ENCODE measurements around the gene ZNF18. TPM values are rescaled to one million over a fixed set of nuclear protein-coding genes. Genes with fewer than 3 reads are reported as not detected.
A peak's percentile ranks its signal among the peaks of the same experiment; 100 is the strongest.

The ZNF18 gene, protein sequence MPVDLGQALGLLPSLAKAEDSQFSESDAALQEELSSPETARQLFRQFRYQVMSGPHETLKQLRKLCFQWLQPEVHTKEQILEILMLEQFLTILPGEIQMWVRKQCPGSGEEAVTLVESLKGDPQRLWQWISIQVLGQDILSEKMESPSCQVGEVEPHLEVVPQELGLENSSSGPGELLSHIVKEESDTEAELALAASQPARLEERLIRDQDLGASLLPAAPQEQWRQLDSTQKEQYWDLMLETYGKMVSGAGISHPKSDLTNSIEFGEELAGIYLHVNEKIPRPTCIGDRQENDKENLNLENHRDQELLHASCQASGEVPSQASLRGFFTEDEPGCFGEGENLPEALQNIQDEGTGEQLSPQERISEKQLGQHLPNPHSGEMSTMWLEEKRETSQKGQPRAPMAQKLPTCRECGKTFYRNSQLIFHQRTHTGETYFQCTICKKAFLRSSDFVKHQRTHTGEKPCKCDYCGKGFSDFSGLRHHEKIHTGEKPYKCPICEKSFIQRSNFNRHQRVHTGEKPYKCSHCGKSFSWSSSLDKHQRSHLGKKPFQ
- 10 to 100 TPM in 1 of 2 experiments, 1 to 10 TPM in 1; 9.7 to 12.6 TPM for total RNA-seq

DNA sequence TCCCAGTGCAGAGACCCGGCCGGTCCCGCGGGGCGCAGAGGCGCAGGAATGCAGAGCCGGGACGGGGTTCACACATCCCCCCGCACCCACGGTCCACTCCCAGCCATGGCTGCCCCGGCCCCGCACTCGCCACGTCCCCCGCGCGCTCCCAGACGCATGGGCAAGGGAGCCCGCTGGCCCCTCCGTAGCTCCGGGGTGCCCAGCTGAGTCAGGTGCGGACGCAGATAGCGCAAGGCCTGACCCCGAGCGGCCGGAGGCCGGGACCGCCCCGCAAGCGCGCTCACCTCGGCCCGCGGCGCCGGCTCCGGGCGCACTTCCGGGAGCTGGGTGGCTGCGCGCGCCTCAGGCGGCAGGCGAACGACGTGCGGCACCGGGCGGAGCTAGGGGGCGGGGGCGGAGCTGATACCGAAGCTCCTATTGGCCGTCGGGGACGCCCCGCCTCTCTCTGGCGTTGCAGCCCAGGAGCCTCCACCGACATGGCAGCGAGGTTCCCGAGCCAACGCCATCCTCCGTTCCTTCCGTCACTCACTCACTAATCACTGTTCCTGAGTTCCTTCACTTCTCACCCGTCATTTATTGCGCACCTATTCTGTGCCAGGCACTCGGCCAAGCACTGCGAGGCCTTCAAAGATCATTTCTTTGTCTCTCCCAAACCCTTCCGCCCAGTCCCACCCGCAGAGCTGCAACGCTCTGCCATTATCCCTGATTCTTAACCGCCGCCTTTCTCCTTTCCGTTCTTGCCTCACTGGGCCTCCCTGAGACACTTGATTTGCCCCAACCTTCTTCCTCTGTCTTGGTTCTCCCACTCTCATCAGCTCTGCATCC, at the start of gene ZNF18:
Gene ZNF18, minus strand, starts transcription at position 329 of the 825 bp plus-strand sequence. CDS start 4,646 bp downstream, outside the sequence.
- Mint-ChIP-seq H3K27ac (peak within 1 kb of the TSS; percentile 86), H3K4me1 (peaks cover 18% of the 10 kb centered on the region), H3K36me3 (ENCODE audit: low read depth) (peaks cover 5% of the 10 kb centered on the region), H3K4me3 (peak within 1 kb of the TSS; percentile 85), H3K27me3 (no peaks in the 10 kb centered on the region), H3K9me3 (no peaks in the 10 kb centered on the region)
- DNase-seq = peak; percentile 95
- POLR2A ChIA-PET = interaction anchor here (0.6 to 5.7 kb wide), 28 partner anchors 9 to 1301 kb away, joined by 3 to 208 read pairs (median 4); partner anchors contain the start of genes ADPRM, ELAC2, MAP2K4 and SCO1
- CTCF ChIA-PET = interaction anchor here (0.6 to 3.6 kb wide), 8 partner anchors 9 to 1021 kb away, joined by 3 to 32 read pairs (median 3); partner anchors contain the start of genes ELAC2 and MAP2K4

DNA sequence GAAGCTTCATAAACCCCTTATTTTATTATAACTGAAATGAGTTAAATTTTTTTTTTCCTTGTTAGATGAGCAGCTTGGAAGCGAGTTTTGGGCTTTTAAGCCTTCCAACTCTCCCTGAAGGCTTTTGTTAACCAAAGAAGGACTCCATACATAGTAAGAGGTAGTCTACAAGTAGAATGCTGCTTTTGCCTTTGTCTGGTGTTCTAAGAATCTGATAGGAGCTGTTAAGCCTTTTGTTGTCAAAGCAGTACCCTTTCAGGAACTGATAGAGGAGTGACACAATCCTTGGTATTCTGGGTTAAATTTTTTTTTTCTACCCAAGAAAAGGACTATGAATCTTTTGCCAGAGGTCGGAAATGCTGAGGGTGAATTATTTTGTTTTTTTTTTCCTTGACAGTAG, 49.5 kb upstream of the ZNF18 start:
- peaks cover 17% of the 10 kb centered on the region for H3K4me1 Mint-ChIP-seq
- H3K4me3 Mint-ChIP-seq = no peak overlapping the region
- peaks cover 18% of the 10 kb centered on the region for H3K36me3 Mint-ChIP-seq (ENCODE audit: low read depth)
- peaks cover 2% of the 10 kb centered on the region for H3K9me3 Mint-ChIP-seq
- CTCF ChIA-PET = no interaction called here
- DNase-seq = no peak
- H3K27ac Mint-ChIP-seq = no peak overlapping the region
- H3K27me3 Mint-ChIP-seq = no peaks in the 10 kb centered on the region
- POLR2A ChIA-PET = interaction anchor here (1.0 to 1.2 kb wide), 2 partner anchors 21 to 49 kb away, joined by 3 to 4 read pairs; partner anchors contain the start of gene ZNF18

DNA sequence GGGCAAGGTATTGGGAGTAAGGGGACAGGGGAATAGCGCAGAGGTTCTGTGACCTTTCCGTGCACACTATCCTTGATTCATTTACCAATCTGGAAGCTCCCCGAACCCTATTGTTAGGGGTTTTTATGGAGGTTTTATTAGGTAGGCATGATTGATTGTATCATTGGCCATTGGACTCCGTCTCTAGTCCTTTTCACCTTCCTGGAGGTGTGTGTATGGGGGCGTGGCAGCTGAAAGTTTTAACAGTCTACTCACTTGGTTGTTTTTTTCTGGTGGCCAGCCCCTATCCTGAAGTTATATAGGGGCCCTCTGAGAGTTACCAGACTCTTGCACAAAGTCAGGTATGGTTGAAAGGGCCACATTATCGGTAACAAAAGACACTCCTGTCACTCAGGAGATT, 46.4 kb upstream of the ZNF18 start:
- Mint-ChIP-seq H3K27ac (no peak overlapping the region), H3K9me3 (peaks cover 2% of the 10 kb centered on the region), H3K27me3 (no peaks in the 10 kb centered on the region), H3K4me1 (peaks cover 18% of the 10 kb centered on the region), H3K4me3 (no peak overlapping the region), H3K36me3 (ENCODE audit: low read depth) (peaks cover 18% of the 10 kb centered on the region)
- POLR2A ChIA-PET = interaction anchor here (0.9 to 1.0 kb wide), 2 partner anchors 10 to 46 kb away, joined by 3 read pairs; partner anchors contain the start of gene ZNF18
- DNase-seq = no peak
- CTCF ChIA-PET = no interaction called here

DNA sequence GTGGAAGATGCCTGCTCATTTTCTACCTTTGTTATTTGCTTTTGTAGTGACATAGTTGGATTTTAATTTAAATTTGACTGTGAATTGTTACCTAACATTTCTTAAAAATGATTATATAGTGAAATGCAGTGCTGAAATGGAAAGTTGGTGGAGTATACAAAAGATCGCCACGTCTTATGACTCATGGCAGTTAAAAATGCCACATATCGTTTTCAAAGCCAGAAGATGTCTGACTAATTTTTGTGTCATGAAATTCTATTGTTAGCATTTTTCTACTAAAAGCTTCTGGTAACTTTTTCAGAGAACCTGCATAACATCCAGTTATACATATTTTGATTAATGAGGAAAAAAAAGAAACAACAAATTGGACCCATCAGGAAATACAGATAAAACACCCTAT, 44.0 kb upstream of the ZNF18 start:
- peaks cover 13% of the 10 kb centered on the region for H3K4me1 Mint-ChIP-seq
- no peak overlapping the region for H3K27ac Mint-ChIP-seq
- H3K27me3 Mint-ChIP-seq = no peaks in the 10 kb centered on the region
- CTCF ChIA-PET = interaction anchor here (1.4 to 1.6 kb wide), 2 partner anchors 15 to 44 kb away, joined by 3 to 4 read pairs; partner anchors contain the start of gene ZNF18
- H3K9me3 Mint-ChIP-seq = no peaks in the 10 kb centered on the region
- POLR2A ChIA-PET = interaction anchor here (0.9 to 1.0 kb wide), 2 partner anchors 21 to 44 kb away, joined by 4 read pairs; partner anchors contain the start of gene ZNF18
- no peak overlapping the region for H3K4me3 Mint-ChIP-seq
- H3K36me3 Mint-ChIP-seq (ENCODE audit: low read depth) = peaks cover 22% of the 10 kb centered on the region
- no peak for DNase-seq

- Mint-ChIP-seq H3K36me3 (ENCODE audit: low read depth) (peaks cover 18% of the 10 kb centered on the region), H3K27me3 (no peaks in the 10 kb centered on the region), H3K4me1 (peaks cover 12% of the 10 kb centered on the region), H3K27ac (no peak overlapping the region), H3K4me3 (no peak overlapping the region), H3K9me3 (no peaks in the 10 kb centered on the region)
- ChIA-PET POLR2A (no interaction called here), CTCF (interaction anchor here (0.5 kb wide), 2 partner anchors 26 to 1001 kb away, joined by 3 read pairs; no protein-coding TSS in a partner anchor)
- DNase-seq = no peak
These were observed 43.2 kb upstream of the ZNF18 start for GRCh38 chr17:12040478-12040877.

DNA sequence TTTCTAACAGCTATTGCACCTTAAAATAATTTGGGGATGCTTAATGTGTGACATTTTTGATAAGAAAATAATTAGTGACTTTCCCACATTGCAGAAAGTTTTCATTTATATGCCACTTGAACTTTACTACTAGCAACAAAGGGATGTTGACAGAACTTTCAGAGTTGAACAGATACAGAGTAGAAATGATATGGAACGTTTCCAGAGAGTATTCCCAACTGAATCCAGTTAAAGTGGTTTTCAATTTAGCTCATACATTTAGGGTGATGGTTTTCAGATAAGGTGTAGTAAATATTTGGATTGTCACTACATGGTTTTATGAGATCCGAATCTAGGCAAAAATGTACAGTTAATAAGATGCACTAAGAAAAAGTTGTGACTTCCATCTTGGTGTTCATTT, 40.7 kb upstream of the ZNF18 start:
- ChIA-PET CTCF (no interaction called here), POLR2A (interaction anchor here (1.4 kb wide), 1 partner anchor 16 kb away, joined by 4 read pairs; no protein-coding TSS in a partner anchor)
- Mint-ChIP-seq H3K4me1 (peaks cover 11% of the 10 kb centered on the region), H3K27ac (no peak overlapping the region), H3K9me3 (no peaks in the 10 kb centered on the region), H3K4me3 (no peak overlapping the region), H3K27me3 (no peaks in the 10 kb centered on the region), H3K36me3 (ENCODE audit: low read depth) (peaks cover 18% of the 10 kb centered on the region)
- no peak for DNase-seq

DNA sequence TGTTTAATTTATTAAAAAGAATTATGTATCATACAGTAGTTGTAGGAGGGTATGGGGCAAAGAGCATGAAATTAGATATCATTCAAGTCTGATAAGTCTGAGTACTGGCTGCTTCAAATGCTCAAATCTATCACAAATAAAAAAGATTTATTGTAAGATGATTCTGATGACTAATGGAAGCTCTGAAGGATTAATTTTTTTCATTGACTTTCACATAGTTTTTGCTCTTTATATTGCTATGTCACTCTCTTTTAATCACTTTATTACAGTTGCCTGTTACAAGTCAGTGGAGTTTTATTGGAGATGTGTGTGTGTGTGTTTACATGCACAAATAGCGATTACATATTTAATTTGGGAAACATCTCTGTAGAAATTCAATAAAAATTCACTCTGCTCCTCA, 38.4 kb upstream of the ZNF18 start:
- no peak overlapping the region for H3K27ac Mint-ChIP-seq
- no peaks in the 10 kb centered on the region for H3K4me1 Mint-ChIP-seq
- H3K27me3 Mint-ChIP-seq = no peaks in the 10 kb centered on the region
- H3K9me3 Mint-ChIP-seq = no peaks in the 10 kb centered on the region
- CTCF ChIA-PET = no interaction called here
- no peak for DNase-seq
- H3K36me3 Mint-ChIP-seq (ENCODE audit: low read depth) = peaks cover 17% of the 10 kb centered on the region
- POLR2A ChIA-PET = no interaction called here
- no peak overlapping the region for H3K4me3 Mint-ChIP-seq

- no peaks in the 10 kb centered on the region for H3K4me1 Mint-ChIP-seq
- peaks cover 21% of the 10 kb centered on the region for H3K36me3 Mint-ChIP-seq (ENCODE audit: low read depth)
- no peaks in the 10 kb centered on the region for H3K27me3 Mint-ChIP-seq
- no peak for DNase-seq
- H3K9me3 Mint-ChIP-seq = no peaks in the 10 kb centered on the region
- no peak overlapping the region for H3K27ac Mint-ChIP-seq
- no peak overlapping the region for H3K4me3 Mint-ChIP-seq
- ChIA-PET CTCF (interaction anchor here (1.4 kb wide), 1 partner anchor 10 kb away, joined by 5 read pairs; no protein-coding TSS in a partner anchor), POLR2A (interaction anchor here (1.0 kb wide), 1 partner anchor 14 kb away, joined by 3 read pairs; the partner anchor contains the start of gene MAP2K4)
These were observed 37.3 kb upstream of the ZNF18 start for GRCh38 chr17:12034538-12034937.

DNA sequence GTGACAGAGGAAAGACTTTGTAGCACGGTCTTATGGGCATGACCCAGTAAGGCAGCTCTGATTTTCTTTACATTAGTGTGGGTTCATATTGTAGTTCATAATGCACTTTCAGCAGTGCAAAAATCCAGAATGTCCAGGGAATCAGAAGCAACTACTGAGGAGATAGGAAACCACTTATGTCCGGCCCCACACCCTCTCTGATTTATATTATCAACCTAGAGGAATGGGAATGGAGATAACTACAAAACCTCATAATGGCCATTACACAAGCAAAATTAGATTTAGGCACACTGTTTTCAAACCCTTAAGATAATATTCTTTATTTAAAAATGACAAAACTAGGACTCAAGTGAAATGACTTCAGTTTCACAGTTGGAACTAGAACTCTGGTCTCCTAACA, 31.3 kb upstream of the ZNF18 start:
- no peak overlapping the region for H3K4me3 Mint-ChIP-seq
- H3K4me1 Mint-ChIP-seq = peaks cover 2% of the 10 kb centered on the region
- peaks cover 17% of the 10 kb centered on the region for H3K36me3 Mint-ChIP-seq (ENCODE audit: low read depth)
- no peak overlapping the region for H3K27ac Mint-ChIP-seq
- H3K9me3 Mint-ChIP-seq = no peaks in the 10 kb centered on the region
- CTCF ChIA-PET = no interaction called here
- no peaks in the 10 kb centered on the region for H3K27me3 Mint-ChIP-seq
- POLR2A ChIA-PET = interaction anchor here (10.4 kb wide), 1 partner anchor 32 kb away, joined by 208 read pairs; the partner anchor contains the start of gene ZNF18
- DNase-seq = no peak

DNA sequence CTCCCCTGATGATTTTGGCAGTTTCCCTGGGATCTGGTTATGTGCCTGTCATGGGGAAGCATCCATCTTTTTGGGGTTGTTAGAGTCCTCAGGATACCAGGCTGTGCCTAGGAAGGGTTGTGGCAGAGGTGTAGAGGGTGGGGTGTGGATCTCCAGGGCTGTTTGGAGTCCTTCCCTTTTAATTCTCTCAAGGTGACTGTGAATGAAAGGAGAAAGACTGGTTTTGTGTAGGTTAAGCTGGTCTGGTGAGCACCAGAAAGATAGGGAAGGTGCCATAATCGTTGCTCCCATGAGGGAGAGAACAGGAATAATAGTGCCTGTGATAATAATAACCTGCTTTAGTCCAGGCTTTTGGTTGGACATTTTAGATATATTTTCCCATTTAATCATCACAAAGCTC, 30.4 kb upstream of the ZNF18 start:
- DNase-seq = no peak
- Mint-ChIP-seq H3K9me3 (no peaks in the 10 kb centered on the region), H3K4me1 (peaks cover 10% of the 10 kb centered on the region), H3K4me3 (no peak overlapping the region), H3K27ac (no peak overlapping the region), H3K27me3 (no peaks in the 10 kb centered on the region), H3K36me3 (ENCODE audit: low read depth) (peaks cover 17% of the 10 kb centered on the region)
- POLR2A ChIA-PET = interaction anchor here (0.6 to 10.4 kb wide), 2 partner anchors 31 to 117 kb away, joined by 3 to 208 read pairs; partner anchors contain the start of gene ZNF18
- CTCF ChIA-PET = no interaction called here

GRCh38 chr17:12024327-12024726, 27.1 kb upstream of the ZNF18 start:
- H3K4me1 Mint-ChIP-seq = peaks cover 29% of the 10 kb centered on the region
- no peak overlapping the region for H3K27ac Mint-ChIP-seq
- no peaks in the 10 kb centered on the region for H3K9me3 Mint-ChIP-seq
- peaks cover 12% of the 10 kb centered on the region for H3K36me3 Mint-ChIP-seq (ENCODE audit: low read depth)
- H3K27me3 Mint-ChIP-seq = peaks cover 8% of the 10 kb centered on the region
- ChIA-PET POLR2A (interaction anchor here (10.4 kb wide), 1 partner anchor 27 kb away, joined by 208 read pairs; the partner anchor contains the start of gene ZNF18), CTCF (interaction anchor here (2.5 to 6.4 kb wide), 2 partner anchors 9 to 26 kb away, joined by 5 to 32 read pairs; partner anchors contain the start of gene ZNF18)
- no peak for DNase-seq
- no peak overlapping the region for H3K4me3 Mint-ChIP-seq

DNA sequence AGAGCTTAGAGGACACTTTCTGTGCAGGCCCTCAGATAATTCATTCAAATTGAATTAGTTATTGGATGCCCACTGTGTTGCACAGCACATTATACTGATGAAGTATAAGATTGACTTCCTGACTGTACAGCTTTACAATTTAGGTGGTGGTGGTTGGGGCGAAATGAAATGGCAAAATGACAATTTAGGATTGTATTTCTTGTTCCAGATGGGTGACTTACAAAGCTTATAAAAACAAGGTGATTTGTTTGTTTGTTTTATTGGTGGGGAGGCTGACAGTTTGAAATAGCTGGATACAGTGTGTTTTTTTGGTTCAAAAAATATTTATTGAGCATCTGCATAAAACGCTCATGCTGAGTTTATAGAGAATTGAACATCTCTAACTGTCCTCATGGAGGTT, 25.0 kb upstream of the ZNF18 start:
- ChIA-PET CTCF (interaction anchor here (6.4 kb wide), 1 partner anchor 24 kb away, joined by 32 read pairs; the partner anchor contains the start of gene ZNF18), POLR2A (interaction anchor here (0.7 to 10.4 kb wide), 4 partner anchors 25 to 223 kb away, joined by 3 to 208 read pairs (median 16); partner anchors contain the start of gene ZNF18)
- H3K4me3 Mint-ChIP-seq = peak overlapping the region; percentile 73
- peaks cover 8% of the 10 kb centered on the region for H3K27me3 Mint-ChIP-seq
- H3K9me3 Mint-ChIP-seq = no peaks in the 10 kb centered on the region
- DNase-seq = no peak
- H3K27ac Mint-ChIP-seq = no peak overlapping the region
- H3K4me1 Mint-ChIP-seq = peaks cover 29% of the 10 kb centered on the region
- H3K36me3 Mint-ChIP-seq (ENCODE audit: low read depth) = peaks cover 11% of the 10 kb centered on the region
